GM12878 (cell line): Measurements from ENCODE around the gene GIMAP7.

Source experiments
- BCL3 ChIP-seq: IDR thresholded peaks from 2 replicates; pipeline ENCODE4 v1.6.1; 2011; ENCODE audit warnings: borderline replicate concordance, low read depth, mild to moderate bottlenecking, moderate library complexity, low read length; ENCODE audit not compliant: insufficient read depth, poor library complexity, severe bottlenecking
- CTCF ChIP-seq, 3 experiments: IDR thresholded peaks in 2 of 3; conservative IDR thresholded peaks in 1 of 3; 2 replicates each; pipeline ENCODE4 v1.5.1; 2011; ENCODE audit warnings: low read depth in 3 of 3, low read length in 3 of 3, mild to moderate bottlenecking in 3 of 3, control low read depth in 2 of 3, moderate library complexity in 2 of 3, inconsistent platforms in 1 of 3, mixed read lengths in 1 of 3; ENCODE audit not compliant: control insufficient read depth in 2 of 3, insufficient read depth in 1 of 3; ENCODE audit errors: extremely low read depth in 1 of 3
- ETV6 ChIP-seq, 2 experiments: fragments of 450-650 bp in 1 of 2; IDR thresholded peaks in 1 of 2; conservative IDR thresholded peaks in 1 of 2; 2 replicates each; pipeline ENCODE4 v1.6.1; 2014; ENCODE audit warnings: antibody characterized with exemption in 1 of 2, borderline replicate concordance in 1 of 2, low read depth in 1 of 2, mild to moderate bottlenecking in 1 of 2, moderate library complexity in 1 of 2
- POLR2AphosphoS5 ChIP-seq: IDR thresholded peaks from 2 replicates; pipeline ENCODE4 v1.6.1; 2011; ENCODE audit warnings: mild to moderate bottlenecking, low read length, inconsistent platforms

- TF ChIP-seq BCL3 (no peak), POLR2AphosphoS5 (no peak), CTCF (IDR thresholded peaks at IDR 0.05 in 2 of 3, conservative IDR thresholded peaks at IDR 0.05 in 1 of 3; ENCODE audit: control insufficient read depth in 2 of 3, extremely low read depth in 1 of 3, insufficient read depth in 1 of 3, low read depth in 3 of 3, low read length in 3 of 3) (no peak), ETV6 (conservative IDR thresholded peaks at IDR 0.05 in 1 of 2, IDR thresholded peaks at IDR 0.05 in 1 of 2; ENCODE audit: borderline replicate concordance in 1 of 2, low read depth in 1 of 2) (no peak)
Measured at GRCh38 chr7:150503155-150503554, 11.5 kb upstream of the GIMAP7 start.
